Heart left ventricle (tissue), 13 donors: ENCODE measurements around the gene CSRP3.

ENCODE experiments used
- CTCF ChIP-seq, 12 donors: fragments of 200-600 bp; sonication (generic) in 4 of 12; IDR thresholded peaks; one replicate each; pipeline versions ENCODE4 v1.5.0 to v1.8.0; 2018 to 2022; ENCODE audit warnings: antibody characterized with exemption in 12 of 12, mild to moderate bottlenecking in 5 of 12
- POLR2A ChIP-seq, 2 donors: fragments of 450-650 bp; IDR thresholded peaks; one replicate each; pipeline ENCODE4 v1.6.1; 2017; ENCODE audit warnings: antibody characterized with exemption in 2 of 2, mild to moderate bottlenecking in 2 of 2, moderate library complexity in 2 of 2
- donor health status: ischemic (EF 13 %, LVEDD 7.1; RV severe dilation, severe dysfunction).
- donor health status: DM: no; HTN: yes; CAD: no.
- donor health status: DM: no; HTN: no; CAD: no.
- donor health status: ischemic (EF 25% LVEDD 6.9; RV normal size, moderate dysfunction).
- donor health status: ischemic (EF 25% LVEDD 5.7; RV mildly dilated, moderate dysfunction).
- donor health status: ischemic (EF 35%, LVEDD 5.7; RV mildly dilated, moderate dysfunction).
- donor health status: nonischemic (EF 11% LVEDD 7.7; RV severe dilation, severe dysfunction).
- donor health status: DM: yes; HTN: yes; CAD: no.
- donor health status: PGD.
- donor health status: ischemic (EF 29% LVEDD 5.4; RV normal size, mild dysfunction).
- donor health status: nonischemic (EF 23%, LVEDD 6.1; RV moderate dilation, normal function).

DNA sequence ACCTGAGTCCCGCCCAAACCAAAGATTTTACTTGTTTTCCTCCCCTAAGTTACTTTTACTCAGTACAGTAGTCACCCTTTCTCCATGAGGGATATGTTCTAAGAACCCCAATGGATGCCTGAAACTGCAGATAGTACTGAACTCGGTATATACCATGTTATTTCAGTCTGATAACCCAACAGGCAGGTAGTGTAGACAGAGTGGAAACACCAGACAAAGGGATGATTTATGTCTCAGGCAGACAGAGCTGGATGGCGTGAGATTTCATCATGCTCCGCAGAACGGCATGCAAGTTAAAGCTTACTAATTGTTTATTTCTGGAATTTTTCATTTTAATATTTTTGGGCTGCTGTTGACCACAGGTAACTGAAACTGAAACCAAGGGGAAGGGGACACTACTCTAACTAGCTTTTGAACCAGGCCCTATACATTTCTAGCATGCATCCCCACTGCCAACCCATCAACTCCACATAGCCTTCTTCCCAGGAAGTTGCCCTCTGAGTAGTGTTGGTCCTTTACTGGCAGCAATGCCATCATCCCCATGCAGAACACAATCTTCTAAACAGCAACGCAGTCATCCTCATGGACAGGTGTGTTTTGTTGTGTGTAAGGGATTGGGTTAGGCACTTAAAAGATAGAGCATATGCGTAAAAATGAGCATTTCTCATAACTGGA lies 27.7 kb downstream of the CSRP3 start:
- no peak for TF ChIP-seq CTCF (IDR thresholded peaks at IDR 0.05)
- no peak for TF ChIP-seq POLR2A (IDR thresholded peaks at IDR 0.05)
